Measurements from ENCODE around the gene CAPSL. TPM values are rescaled to one million over a fixed set of nuclear protein-coding genes. Genes with fewer than 3 reads are reported as not detected.
A peak's percentile ranks its signal among the peaks of the same experiment; 100 is the strongest.
"Not testable (repeated sequence)": the region's sequence is repeated elsewhere in the genome, so short reads cannot be mapped to it uniquely, and the experiment has no call there.

CAPSL gene
- total and polyA plus RNA-seq, 2 experiments from 2014 or later: not detected

GRCh38 chr5:35898952-35899660 is 39.3 kb downstream of the CAPSL start:
- Histone ChIP-seq H3K4me3 (no peak overlapping the region), H3K9me3 (ENCODE audit: low read depth) (no peaks in the 10 kb centered on the region), H3K27me3 (no peaks in the 10 kb centered on the region), H3K27ac (no peak overlapping the region), H3K4me1 (ENCODE audit: low read depth) (peaks cover 4% of the 10 kb centered on the region), H3K36me3 (no peaks in the 10 kb centered on the region)
- DNase-seq (ENCODE audit: low read depth in 1 of 2, low spot score in 1 of 2): no peak
- no peak for TF ChIP-seq CTCF (IDR thresholded peaks at IDR 0.05; ENCODE audit: low read depth, low read length)

- Histone ChIP-seq H3K4me1 (ENCODE audit: low read depth) (no peaks in the 10 kb centered on the region), H3K4me3 (no peak overlapping the region), H3K9me3 (ENCODE audit: low read depth) (no peaks in the 10 kb centered on the region), H3K36me3 (no peaks in the 10 kb centered on the region), H3K27me3 (no peaks in the 10 kb centered on the region), H3K27ac (no peak overlapping the region)
- no peak for TF ChIP-seq CTCF (IDR thresholded peaks at IDR 0.05; ENCODE audit: low read depth, low read length)
- DNase-seq (ENCODE audit: low read depth in 1 of 2, low spot score in 1 of 2): no peak
Observed at GRCh38 chr5:35894131-35894530, 44.3 kb downstream of the CAPSL start.

DNA sequence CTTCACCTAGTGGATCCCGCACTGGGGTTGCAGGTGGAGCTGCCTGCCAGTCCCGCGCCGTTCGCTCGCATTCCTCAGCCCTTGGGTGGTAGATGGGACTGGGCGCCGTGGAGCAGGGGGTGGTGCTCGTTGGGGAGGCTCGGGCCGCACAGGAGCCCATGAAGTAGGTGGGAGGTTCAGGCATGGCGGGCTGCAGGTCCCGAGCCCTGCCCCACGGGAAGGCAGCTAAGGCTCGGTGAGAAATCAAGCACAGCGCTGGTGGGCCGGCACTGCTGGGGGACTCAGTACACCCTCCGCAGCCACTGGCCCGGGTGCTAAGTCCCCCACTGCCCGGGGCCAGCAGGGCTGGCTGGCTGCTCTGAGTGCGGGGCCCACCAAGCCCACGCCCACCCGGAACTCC is 45.6 kb downstream of the CAPSL start:
- not testable (repeated sequence) for DNase-seq (ENCODE audit: low read depth in 1 of 2, low spot score in 1 of 2); H3K36me3 ChIP-seq; H3K4me3 ChIP-seq; H3K27ac ChIP-seq; H3K27me3 ChIP-seq; H3K9me3 ChIP-seq (ENCODE audit: low read depth); H3K4me1 ChIP-seq (ENCODE audit: low read depth)

DNA sequence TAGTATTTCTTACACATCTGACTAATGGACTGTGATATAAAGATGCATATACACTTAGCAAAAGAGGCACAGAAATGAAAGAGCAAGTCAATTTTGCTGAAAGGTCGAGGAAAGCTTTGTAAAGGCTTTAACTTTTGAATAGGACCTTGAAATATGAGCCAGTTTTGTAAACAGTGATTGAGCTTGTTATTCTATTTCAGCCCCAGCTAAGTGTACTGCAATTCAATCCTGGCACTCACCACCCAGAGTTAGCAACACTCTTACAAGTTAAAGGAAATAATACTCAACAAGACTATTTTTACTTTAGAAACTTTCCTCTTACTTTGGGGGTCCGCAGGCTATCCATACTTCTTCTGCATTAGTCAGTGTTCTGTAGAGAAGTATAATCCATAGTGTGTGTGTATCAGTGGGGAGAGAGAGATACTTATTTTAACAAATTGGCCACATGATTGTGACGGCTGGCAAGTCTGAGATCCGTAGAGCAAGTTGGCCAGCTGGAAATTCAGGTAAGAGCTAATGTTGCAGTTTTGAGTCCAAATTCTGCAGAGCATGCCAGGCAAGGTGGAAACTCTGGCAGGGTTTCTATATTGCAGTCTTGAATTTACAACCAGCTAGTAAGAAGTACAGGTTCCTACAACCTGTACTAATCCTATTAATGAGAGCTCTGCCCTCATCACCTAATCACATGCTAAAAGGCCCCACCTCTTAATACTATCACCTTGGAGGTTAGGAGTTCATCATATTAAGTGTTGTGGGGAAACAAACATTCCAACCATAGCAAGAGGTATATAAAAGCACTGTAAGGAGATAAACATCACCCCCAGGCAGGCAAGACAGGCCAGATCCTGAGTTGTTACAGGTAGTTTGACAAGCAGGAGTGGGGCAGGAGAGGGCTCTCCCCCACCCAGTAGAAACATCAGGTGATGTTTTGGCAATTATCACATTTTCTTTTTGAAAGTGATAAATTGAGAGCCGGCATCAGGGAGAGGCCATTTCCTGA is 48.1 kb downstream of the CAPSL start:
- Histone ChIP-seq H3K9me3 (ENCODE audit: low read depth) (no peaks in the 10 kb centered on the region), H3K36me3 (no peaks in the 10 kb centered on the region), H3K4me1 (ENCODE audit: low read depth) (no peaks in the 10 kb centered on the region), H3K27ac (no peak overlapping the region), H3K4me3 (no peak overlapping the region), H3K27me3 (no peaks in the 10 kb centered on the region)
- no peak for DNase-seq (ENCODE audit: low read depth in 1 of 2, low spot score in 1 of 2)
- no peak for TF ChIP-seq CTCF (IDR thresholded peaks at IDR 0.05; ENCODE audit: low read depth, low read length)

DNA sequence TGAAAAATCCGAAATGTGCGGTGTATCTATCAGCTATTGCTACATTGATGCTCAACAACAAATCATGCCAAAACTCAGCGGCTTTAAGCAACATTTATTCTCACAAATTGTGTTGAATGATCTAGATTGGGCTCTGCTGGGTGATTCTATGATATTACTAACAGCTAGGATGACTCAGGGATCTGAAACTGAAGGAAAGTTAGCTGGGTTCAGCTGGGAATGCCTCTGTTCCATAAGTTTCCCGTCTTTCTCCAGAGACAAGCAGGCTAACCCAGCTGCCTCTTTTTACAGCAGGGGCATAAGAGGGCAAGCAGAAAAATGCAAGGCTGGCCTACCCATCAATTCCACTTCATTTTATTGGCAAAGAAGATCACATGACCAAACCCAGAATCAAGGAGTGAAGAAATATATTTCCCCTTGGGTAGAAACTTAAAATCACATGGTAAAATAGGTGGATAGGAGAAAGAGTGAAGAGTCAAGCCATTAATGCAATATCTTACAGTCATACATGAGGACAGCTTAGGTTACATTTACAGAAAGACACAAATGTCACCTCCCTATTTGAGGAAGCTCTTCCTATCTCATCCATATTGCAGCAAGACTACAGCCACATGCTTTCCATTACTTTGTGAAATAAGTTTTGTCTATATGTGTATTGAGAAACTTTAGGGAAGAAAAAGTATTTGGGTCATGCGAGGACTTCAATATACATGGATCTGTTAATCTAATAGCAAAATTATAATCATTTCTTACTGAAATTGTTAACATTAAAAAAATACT is 50.9 kb downstream of the CAPSL start:
- Histone ChIP-seq H3K4me1 (ENCODE audit: low read depth) (no peaks in the 10 kb centered on the region), H3K4me3 (no peak overlapping the region), H3K36me3 (no peaks in the 10 kb centered on the region), H3K27me3 (no peaks in the 10 kb centered on the region), H3K9me3 (ENCODE audit: low read depth) (no peaks in the 10 kb centered on the region), H3K27ac (no peak overlapping the region)
- DNase-seq (ENCODE audit: low read depth in 1 of 2, low spot score in 1 of 2): peak in 1 of 2 donors; percentile 37
- TF ChIP-seq CTCF (IDR thresholded peaks at IDR 0.05; ENCODE audit: low read depth, low read length): no peak
